HEK293 (cell line): ENCODE data around the gene RASD1.

Experiments
- CTCF ChIA-PET: fragments of 350-600 bp; formaldehyde crosslinking; extraction: SDS; loops from one replicate; lab custom pipeline; 2021; ENCODE audit warnings: antibody characterized with exemption; lab: Yijun Ruan, JAX
- POLR2A ChIA-PET: fragments of 300-600 bp; formaldehyde crosslinking; extraction: SDS; loops from one replicate; lab custom pipeline; 2020; ENCODE audit warnings: antibody characterized with exemption, inconsistent platforms; lab: Yijun Ruan, JAX
- H3K27ac ChIP-seq: fragments of 200-500 bp; sonication (Bioruptor generic); 2 replicates; pipeline ENCODE4 v1.5.1; 2014; ENCODE audit warnings: low read depth, low read length, control low read depth, inconsistent platforms; ENCODE audit errors: extremely low read depth
- H3K36me3 ChIP-seq, 2 experiments: fragments of 200-500 bp in 1 of 2; sonication (Bioruptor generic) in 1 of 2; 1 replicate in 1 of 2; 2 replicates in 1 of 2; pipeline ENCODE4 v1.5.1; 2014 to 2017; ENCODE audit warnings: inconsistent platforms in 2 of 2, low read length in 2 of 2; ENCODE audit not compliant: control insufficient read depth in 2 of 2, insufficient read depth in 1 of 2
- H3K4me1 ChIP-seq: fragments of 200-500 bp; sonication (Bioruptor generic); 2 replicates; pipeline ENCODE4 v1.5.1; 2014; ENCODE audit warnings: mild to moderate bottlenecking, low read length, inconsistent platforms; ENCODE audit not compliant: control insufficient read depth, insufficient read depth
- H3K4me3 ChIP-seq: 2 replicates; pipeline ENCODE4 v1.5.1; 2011; ENCODE audit warnings: low read depth, mild to moderate bottlenecking, control low read depth, low read length, moderate library complexity
- H3K9me3 ChIP-seq: fragments of 200-500 bp; sonication (Bioruptor generic); 2 replicates; pipeline ENCODE4 v1.5.1; 2014; ENCODE audit warnings: low read depth, low read length, inconsistent platforms; ENCODE audit not compliant: control insufficient read depth, insufficient read depth
- GLIS1 ChIP-seq: fragments of 450-650 bp; formaldehyde crosslinking; IDR thresholded peaks from 2 replicates; pipeline ENCODE4 v1.5.1; 2016; ENCODE audit warnings: missing biosample characterization, missing genetic modification characterization
- RBAK ChIP-seq: fragments of 450-650 bp; formaldehyde crosslinking; IDR thresholded peaks from 2 replicates; pipeline ENCODE4 v1.5.1; 2016; ENCODE audit warnings: missing biosample characterization, missing genetic modification characterization
- ZBTB7A ChIP-seq: fragments of 450-650 bp; formaldehyde crosslinking; IDR thresholded peaks from 2 replicates; pipeline ENCODE4 v1.5.1; 2016; ENCODE audit warnings: low read depth, missing biosample characterization, missing genetic modification characterization
- ZFHX2 ChIP-seq: fragments of 450-650 bp; formaldehyde crosslinking; conservative IDR thresholded peaks from 2 replicates; pipeline ENCODE4 v1.5.1; 2016; ENCODE audit warnings: missing biosample characterization, missing genetic modification characterization
- ZNF112 ChIP-seq: fragments of 450-650 bp; formaldehyde crosslinking; IDR thresholded peaks from 2 replicates; pipeline ENCODE4 v1.5.0; 2017; ENCODE audit warnings: missing biosample characterization, missing genetic modification characterization
- ZNF133 ChIP-seq: fragments of 450-650 bp; formaldehyde crosslinking; IDR thresholded peaks from 2 replicates; pipeline ENCODE4 v1.5.1; 2016; ENCODE audit warnings: missing biosample characterization, missing genetic modification characterization
- ZNF16 ChIP-seq: fragments of 450-650 bp; formaldehyde crosslinking; IDR thresholded peaks from 2 replicates; pipeline ENCODE4 v1.5.1; 2016; ENCODE audit warnings: low read depth, missing biosample characterization, missing genetic modification characterization
- ZNF174 ChIP-seq: fragments of 450-650 bp; formaldehyde crosslinking; IDR thresholded peaks from 2 replicates; pipeline ENCODE4 v1.5.0; 2017; ENCODE audit warnings: missing biosample characterization, mild to moderate bottlenecking, missing genetic modification characterization
- ZNF202 ChIP-seq: fragments of 450-650 bp; formaldehyde crosslinking; IDR thresholded peaks from 2 replicates; pipeline ENCODE4 v1.5.1; 2016; ENCODE audit warnings: missing biosample characterization, missing genetic modification characterization, borderline replicate concordance
- ZNF23 ChIP-seq: fragments of 450-650 bp; formaldehyde crosslinking; IDR thresholded peaks from 2 replicates; pipeline ENCODE4 v1.5.1; 2016; ENCODE audit warnings: missing biosample characterization, missing genetic modification characterization, borderline replicate concordance
- ZNF324 ChIP-seq: fragments of 450-650 bp; formaldehyde crosslinking; IDR thresholded peaks from 2 replicates; pipeline ENCODE4 v1.5.1; 2016; ENCODE audit warnings: missing biosample characterization, missing genetic modification characterization
- ZNF426 ChIP-seq: fragments of 450-650 bp; formaldehyde crosslinking; IDR thresholded peaks from 2 replicates; pipeline ENCODE4 v1.5.1; 2017; ENCODE audit warnings: missing biosample characterization, missing genetic modification characterization, mild to moderate bottlenecking, inconsistent platforms, moderate library complexity
- ZNF473 ChIP-seq: fragments of 450-650 bp; formaldehyde crosslinking; IDR thresholded peaks from 2 replicates; pipeline ENCODE4 v1.5.1; 2017; ENCODE audit warnings: missing biosample characterization, missing genetic modification characterization
- ZNF555 ChIP-seq: fragments of 450-650 bp; formaldehyde crosslinking; conservative IDR thresholded peaks from 2 replicates; pipeline ENCODE4 v1.5.1; 2017; ENCODE audit warnings: missing biosample characterization, mild to moderate bottlenecking, missing genetic modification characterization, inconsistent platforms
- ZNF621 ChIP-seq: fragments of 450-650 bp; formaldehyde crosslinking; IDR thresholded peaks from 2 replicates; pipeline ENCODE4 v1.5.1; 2017; ENCODE audit warnings: missing biosample characterization, missing genetic modification characterization
- ZNF626 ChIP-seq: fragments of 450-650 bp; sonication (Bioruptor Pico); formaldehyde crosslinking; IDR thresholded peaks from 2 replicates; pipeline ENCODE4 v1.5.1; 2018; ENCODE audit warnings: missing biosample characterization, missing genetic modification characterization, inconsistent platforms
- ZNF768 ChIP-seq: fragments of 450-650 bp; formaldehyde crosslinking; IDR thresholded peaks from 2 replicates; pipeline ENCODE4 v1.5.1; 2018; ENCODE audit warnings: missing biosample characterization, mild to moderate bottlenecking, missing genetic modification characterization
- ZNF776 ChIP-seq: fragments of 450-650 bp; formaldehyde crosslinking; IDR thresholded peaks from 2 replicates; pipeline ENCODE4 v1.5.0; 2017; ENCODE audit warnings: missing biosample characterization, missing genetic modification characterization, borderline replicate concordance
- TF ChIP-seq, protein P1 (sequence below): fragments of 450-650 bp; IDR thresholded peaks from 2 replicates; pipeline ENCODE4 v1.5.1; 2018; ENCODE audit warnings: missing biosample characterization, missing genetic modification characterization
- TF ChIP-seq, protein P2 (sequence below): fragments of 450-650 bp; formaldehyde crosslinking; IDR thresholded peaks from 2 replicates; pipeline ENCODE4 v1.5.1; 2016; ENCODE audit warnings: missing biosample characterization, missing genetic modification characterization, borderline replicate concordance
- TF ChIP-seq, protein P3 (sequence below): fragments of 450-650 bp; formaldehyde crosslinking; IDR thresholded peaks from 2 replicates; pipeline ENCODE4 v1.5.1; 2017; ENCODE audit warnings: missing biosample characterization, missing genetic modification characterization
- TF ChIP-seq, protein P4 (sequence below): fragments of 450-650 bp; formaldehyde crosslinking; IDR thresholded peaks from 2 replicates; pipeline ENCODE4 v1.5.1; 2016; ENCODE audit warnings: missing biosample characterization, missing genetic modification characterization

RASD1 gene

DNA sequence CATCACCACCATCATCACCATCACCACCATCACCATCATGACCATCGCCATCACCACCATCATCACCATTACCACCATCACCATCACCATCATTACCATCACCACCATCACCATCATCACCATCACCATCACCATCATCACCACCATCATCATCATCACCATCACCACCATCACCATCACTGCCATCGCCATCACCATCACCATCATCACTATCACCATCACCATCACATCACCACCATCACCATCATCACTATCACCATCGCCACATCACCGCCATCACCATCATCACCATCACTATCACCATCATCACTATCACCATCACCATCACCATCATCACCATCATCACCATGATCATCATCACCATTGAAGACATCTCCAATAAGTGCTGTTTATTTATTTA lies 36.2 kb downstream of the RASD1 start (continued):
- TF ChIP-seq, protein P1, sequence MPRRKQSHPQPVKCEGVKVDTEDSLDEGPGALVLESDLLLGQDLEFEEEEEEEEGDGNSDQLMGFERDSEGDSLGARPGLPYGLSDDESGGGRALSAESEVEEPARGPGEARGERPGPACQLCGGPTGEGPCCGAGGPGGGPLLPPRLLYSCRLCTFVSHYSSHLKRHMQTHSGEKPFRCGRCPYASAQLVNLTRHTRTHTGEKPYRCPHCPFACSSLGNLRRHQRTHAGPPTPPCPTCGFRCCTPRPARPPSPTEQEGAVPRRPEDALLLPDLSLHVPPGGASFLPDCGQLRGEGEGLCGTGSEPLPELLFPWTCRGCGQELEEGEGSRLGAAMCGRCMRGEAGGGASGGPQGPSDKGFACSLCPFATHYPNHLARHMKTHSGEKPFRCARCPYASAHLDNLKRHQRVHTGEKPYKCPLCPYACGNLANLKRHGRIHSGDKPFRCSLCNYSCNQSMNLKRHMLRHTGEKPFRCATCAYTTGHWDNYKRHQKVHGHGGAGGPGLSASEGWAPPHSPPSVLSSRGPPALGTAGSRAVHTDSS (tag by site-specific recombination): peak; percentile 96
- 0 out of 2 replicates have a peak, but pooled peaks have one; percentile 41 for TF ChIP-seq ZNF112 (tag by site-specific recombination)

DNA sequence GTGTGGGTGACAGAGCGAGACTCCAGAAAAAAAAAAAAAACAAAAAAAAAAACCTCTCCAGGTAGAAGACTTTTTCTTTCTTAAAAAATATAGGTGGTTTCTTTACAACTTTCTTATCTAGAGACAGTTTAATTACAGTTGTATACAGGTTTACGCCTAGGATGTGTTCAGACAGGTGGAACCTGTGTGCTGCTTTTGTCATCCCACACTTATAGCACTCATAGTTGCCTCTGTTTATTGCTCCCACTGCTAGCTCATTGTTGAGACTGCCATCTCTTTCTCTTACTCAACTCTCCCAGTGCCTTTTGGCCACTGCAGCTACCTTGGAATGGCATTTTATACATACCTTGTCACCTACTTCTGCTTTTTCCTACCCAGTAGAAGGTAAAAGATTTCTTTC lies 38.5 kb downstream of the RASD1 start:
- no peak overlapping the region for H3K4me3 ChIP-seq
- no peaks in the 10 kb centered on the region for H3K4me1 ChIP-seq
- CTCF ChIA-PET: interaction anchor here (0.6 kb wide), 1 partner anchor 15 kb away, joined by 3 read pairs; no protein-coding TSS in a partner anchor
- TF ChIP-seq, protein P2, sequence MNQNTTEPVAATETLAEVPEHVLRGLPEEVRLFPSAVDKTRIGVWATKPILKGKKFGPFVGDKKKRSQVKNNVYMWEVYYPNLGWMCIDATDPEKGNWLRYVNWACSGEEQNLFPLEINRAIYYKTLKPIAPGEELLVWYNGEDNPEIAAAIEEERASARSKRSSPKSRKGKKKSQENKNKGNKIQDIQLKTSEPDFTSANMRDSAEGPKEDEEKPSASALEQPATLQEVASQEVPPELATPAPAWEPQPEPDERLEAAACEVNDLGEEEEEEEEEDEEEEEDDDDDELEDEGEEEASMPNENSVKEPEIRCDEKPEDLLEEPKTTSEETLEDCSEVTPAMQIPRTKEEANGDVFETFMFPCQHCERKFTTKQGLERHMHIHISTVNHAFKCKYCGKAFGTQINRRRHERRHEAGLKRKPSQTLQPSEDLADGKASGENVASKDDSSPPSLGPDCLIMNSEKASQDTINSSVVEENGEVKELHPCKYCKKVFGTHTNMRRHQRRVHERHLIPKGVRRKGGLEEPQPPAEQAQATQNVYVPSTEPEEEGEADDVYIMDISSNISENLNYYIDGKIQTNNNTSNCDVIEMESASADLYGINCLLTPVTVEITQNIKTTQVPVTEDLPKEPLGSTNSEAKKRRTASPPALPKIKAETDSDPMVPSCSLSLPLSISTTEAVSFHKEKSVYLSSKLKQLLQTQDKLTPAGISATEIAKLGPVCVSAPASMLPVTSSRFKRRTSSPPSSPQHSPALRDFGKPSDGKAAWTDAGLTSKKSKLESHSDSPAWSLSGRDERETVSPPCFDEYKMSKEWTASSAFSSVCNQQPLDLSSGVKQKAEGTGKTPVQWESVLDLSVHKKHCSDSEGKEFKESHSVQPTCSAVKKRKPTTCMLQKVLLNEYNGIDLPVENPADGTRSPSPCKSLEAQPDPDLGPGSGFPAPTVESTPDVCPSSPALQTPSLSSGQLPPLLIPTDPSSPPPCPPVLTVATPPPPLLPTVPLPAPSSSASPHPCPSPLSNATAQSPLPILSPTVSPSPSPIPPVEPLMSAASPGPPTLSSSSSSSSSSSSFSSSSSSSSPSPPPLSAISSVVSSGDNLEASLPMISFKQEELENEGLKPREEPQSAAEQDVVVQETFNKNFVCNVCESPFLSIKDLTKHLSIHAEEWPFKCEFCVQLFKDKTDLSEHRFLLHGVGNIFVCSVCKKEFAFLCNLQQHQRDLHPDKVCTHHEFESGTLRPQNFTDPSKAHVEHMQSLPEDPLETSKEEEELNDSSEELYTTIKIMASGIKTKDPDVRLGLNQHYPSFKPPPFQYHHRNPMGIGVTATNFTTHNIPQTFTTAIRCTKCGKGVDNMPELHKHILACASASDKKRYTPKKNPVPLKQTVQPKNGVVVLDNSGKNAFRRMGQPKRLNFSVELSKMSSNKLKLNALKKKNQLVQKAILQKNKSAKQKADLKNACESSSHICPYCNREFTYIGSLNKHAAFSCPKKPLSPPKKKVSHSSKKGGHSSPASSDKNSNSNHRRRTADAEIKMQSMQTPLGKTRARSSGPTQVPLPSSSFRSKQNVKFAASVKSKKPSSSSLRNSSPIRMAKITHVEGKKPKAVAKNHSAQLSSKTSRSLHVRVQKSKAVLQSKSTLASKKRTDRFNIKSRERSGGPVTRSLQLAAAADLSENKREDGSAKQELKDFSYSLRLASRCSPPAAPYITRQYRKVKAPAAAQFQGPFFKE (tag by site-specific recombination): no peak
- no peak for TF ChIP-seq ZNF626 (tag by site-specific recombination)
- TF ChIP-seq ZNF473 (tag by site-specific recombination): no peak
- TF ChIP-seq ZNF768 (tag by site-specific recombination): no peak
- H3K36me3 ChIP-seq: no peaks in the 10 kb centered on the region
- no peaks in the 10 kb centered on the region for H3K9me3 ChIP-seq
- POLR2A ChIA-PET: no interaction called here
- no peak overlapping the region for H3K27ac ChIP-seq

DNA sequence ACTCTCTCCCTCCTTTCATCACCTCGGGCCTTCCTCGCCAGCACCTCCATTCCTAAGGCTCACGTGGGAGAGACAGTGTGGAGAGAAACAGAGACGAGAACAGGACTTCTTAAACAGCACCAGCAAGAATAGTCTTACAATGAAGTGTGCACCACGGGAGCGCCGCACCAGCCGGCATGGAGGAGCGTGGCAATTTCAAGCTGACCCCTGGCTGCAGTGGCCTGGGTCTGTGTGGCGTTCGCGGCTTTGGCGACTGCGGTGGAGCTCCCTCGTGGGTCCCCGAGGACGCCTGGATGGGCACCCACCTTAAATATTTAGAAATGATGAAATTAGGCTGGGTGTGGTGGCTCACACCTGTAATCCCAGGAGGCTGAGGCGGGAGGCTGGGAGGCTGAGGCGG lies 39.9 kb downstream of the RASD1 start:
- no peaks in the 10 kb centered on the region for H3K36me3 ChIP-seq
- ChIA-PET CTCF (interaction anchor here (1.1 kb wide), 2 partner anchors 11 to 109 kb away, joined by 3 to 4 read pairs; no protein-coding TSS in a partner anchor), POLR2A (interaction anchor here (0.6 to 1.0 kb wide), 2 partner anchors 40 to 74 kb away, joined by 3 to 8 read pairs; partner anchors contain the start of gene RASD1)
- no peaks in the 10 kb centered on the region for H3K9me3 ChIP-seq
- no peaks in the 10 kb centered on the region for H3K4me1 ChIP-seq
- no peak overlapping the region for H3K27ac ChIP-seq
- H3K4me3 ChIP-seq: no peak overlapping the region
- TF ChIP-seq ZNF324 (tag by site-specific recombination) (no peak), ZNF23 (tag by site-specific recombination) (no peak), ZBTB7A (tag by site-specific recombination) (no peak), ZNF426 (no peak), ZNF202 (tag by site-specific recombination) (no peak), GLIS1 (tag by site-specific recombination) (no peak), ZNF776 (tag by site-specific recombination) (no peak), ZFHX2 (no peak), RBAK (tag by site-specific recombination) (no peak), ZNF621 (tag by site-specific recombination) (no peak), ZNF16 (no peak), ZNF555 (tag by site-specific recombination) (no peak), ZNF133 (tag by site-specific recombination) (no peak), ZNF174 (tag by site-specific recombination) (no peak)
- TF ChIP-seq, protein P3, sequence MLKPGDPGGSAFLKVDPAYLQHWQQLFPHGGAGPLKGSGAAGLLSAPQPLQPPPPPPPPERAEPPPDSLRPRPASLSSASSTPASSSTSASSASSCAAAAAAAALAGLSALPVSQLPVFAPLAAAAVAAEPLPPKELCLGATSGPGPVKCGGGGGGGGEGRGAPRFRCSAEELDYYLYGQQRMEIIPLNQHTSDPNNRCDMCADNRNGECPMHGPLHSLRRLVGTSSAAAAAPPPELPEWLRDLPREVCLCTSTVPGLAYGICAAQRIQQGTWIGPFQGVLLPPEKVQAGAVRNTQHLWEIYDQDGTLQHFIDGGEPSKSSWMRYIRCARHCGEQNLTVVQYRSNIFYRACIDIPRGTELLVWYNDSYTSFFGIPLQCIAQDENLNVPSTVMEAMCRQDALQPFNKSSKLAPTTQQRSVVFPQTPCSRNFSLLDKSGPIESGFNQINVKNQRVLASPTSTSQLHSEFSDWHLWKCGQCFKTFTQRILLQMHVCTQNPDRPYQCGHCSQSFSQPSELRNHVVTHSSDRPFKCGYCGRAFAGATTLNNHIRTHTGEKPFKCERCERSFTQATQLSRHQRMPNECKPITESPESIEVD (tag by site-specific recombination): no peak
- TF ChIP-seq, protein P4, sequence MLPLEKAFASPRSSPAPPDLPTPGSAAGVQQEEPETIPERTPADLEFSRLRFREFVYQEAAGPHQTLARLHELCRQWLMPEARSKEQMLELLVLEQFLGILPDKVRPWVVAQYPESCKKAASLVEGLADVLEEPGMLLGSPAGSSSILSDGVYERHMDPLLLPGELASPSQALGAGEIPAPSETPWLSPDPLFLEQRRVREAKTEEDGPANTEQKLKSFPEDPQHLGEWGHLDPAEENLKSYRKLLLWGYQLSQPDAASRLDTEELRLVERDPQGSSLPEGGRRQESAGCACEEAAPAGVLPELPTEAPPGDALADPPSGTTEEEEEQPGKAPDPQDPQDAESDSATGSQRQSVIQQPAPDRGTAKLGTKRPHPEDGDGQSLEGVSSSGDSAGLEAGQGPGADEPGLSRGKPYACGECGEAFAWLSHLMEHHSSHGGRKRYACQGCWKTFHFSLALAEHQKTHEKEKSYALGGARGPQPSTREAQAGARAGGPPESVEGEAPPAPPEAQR (tag by site-specific recombination): no peak
